Gastrocnemius medialis (tissue), 4 donors: Measurements from ENCODE around the gene ATXN1. TPM values are rescaled to one million over a fixed set of nuclear protein-coding genes. Genes with fewer than 3 reads are reported as not detected.

Experiments used
- ATAC-seq, 2 donors: fragments of 150-250 bp; one replicate each; pipeline ENCODE4 v1.9.1; 2016
- DNase-seq, 2 donors: peaks; one replicate each; pipeline ENCODE4 v3.0.0-alpha.2; 2019
- H3K27ac ChIP-seq, 4 donors: fragments of 200-600 bp; sonication (generic); 1 replicate in 1 of 4; 2 replicates in 3 of 4; pipeline ENCODE4 v1.5.1; 2016 to 2018; ENCODE audit warnings: mild to moderate bottlenecking in 2 of 4, moderate library complexity in 1 of 4
- H3K27me3 ChIP-seq, 3 donors: fragments of 200-600 bp; sonication (generic) in 2 of 3; 1 replicate in 1 of 3; 2 replicates in 2 of 3; pipeline versions ENCODE4 v1.5.1 to v1.6.0; 2016 to 2019; ENCODE audit warnings: mild to moderate bottlenecking in 1 of 3, moderate library complexity in 1 of 3
- H3K36me3 ChIP-seq, 2 donors: fragments of 200-600 bp; sonication (generic) in 1 of 2; one replicate each; pipeline ENCODE4 v1.5.1; 2017 to 2018
- H3K4me1 ChIP-seq, 2 donors: fragments of 200-600 bp; sonication (generic) in 1 of 2; one replicate each; pipeline ENCODE4 v1.5.1; 2016 to 2017; ENCODE audit warnings: mild to moderate bottlenecking in 2 of 2
- H3K4me3 ChIP-seq, 4 donors: fragments of 200-600 bp; sonication (generic) in 3 of 4; 1 replicate in 1 of 4; 2 replicates in 3 of 4; pipeline ENCODE4 v1.5.1; 2016 to 2019; ENCODE audit warnings: mild to moderate bottlenecking in 2 of 4
- H3K9me3 ChIP-seq, 3 donors: fragments of 200-600 bp; sonication (generic) in 2 of 3; 1 replicate in 1 of 3; 2 replicates in 2 of 3; pipeline ENCODE4 v1.5.1; 2016 to 2019
- POLR2A ChIP-seq, 2 donors: fragments of 450-650 bp; IDR thresholded peaks; one replicate each; pipeline ENCODE4 v1.6.1; 2017; ENCODE audit warnings: antibody characterized with exemption in 2 of 2, mild to moderate bottlenecking in 2 of 2, moderate library complexity in 2 of 2
- in situ Hi-C, 4 donors: fragments of 200-750 bp; cut with MboI; loops; one replicate each; pipeline versions ENCODE4 v1.15.0 to v1.8.0; 2017; ENCODE audit warnings: low sequenced_read_pairs in 4 of 4
- intact Hi-C: fragments of 100-400 bp; cut with DNase I; formaldehyde crosslinking; loops from one replicate; pipeline ENCODE4 v1.15.1; 2023; ENCODE audit warnings: low total_unique reads
- total RNA-seq, 4 donors: library from RNA; depleted of rRNA; stranded (reverse); fragments of >200 nt; gene quantifications; one replicate each; pipeline versions ENCODE4 v1.1.0 to v1.2.3, GENCODE V29; 2016
- TF ChIP-seq, protein P1 (sequence below), 5 experiments: fragments of 450-650 bp in 3 of 5; fragments of 200-600 bp in 2 of 5; sonication (generic) in 2 of 5; IDR thresholded peaks in 4 of 5; conservative IDR thresholded peaks in 1 of 5; 1 replicate in 4 of 5; 2 replicates in 1 of 5; pipeline ENCODE4 v1.5.1; 2016 to 2019; ENCODE audit warnings: antibody characterized with exemption in 5 of 5, mild to moderate bottlenecking in 3 of 5, moderate library complexity in 3 of 5

The ATXN1 gene
- total RNA-seq, 4 donors from 2014 or later: 21.8 to 42.9 (median 33.1) TPM

DNA sequence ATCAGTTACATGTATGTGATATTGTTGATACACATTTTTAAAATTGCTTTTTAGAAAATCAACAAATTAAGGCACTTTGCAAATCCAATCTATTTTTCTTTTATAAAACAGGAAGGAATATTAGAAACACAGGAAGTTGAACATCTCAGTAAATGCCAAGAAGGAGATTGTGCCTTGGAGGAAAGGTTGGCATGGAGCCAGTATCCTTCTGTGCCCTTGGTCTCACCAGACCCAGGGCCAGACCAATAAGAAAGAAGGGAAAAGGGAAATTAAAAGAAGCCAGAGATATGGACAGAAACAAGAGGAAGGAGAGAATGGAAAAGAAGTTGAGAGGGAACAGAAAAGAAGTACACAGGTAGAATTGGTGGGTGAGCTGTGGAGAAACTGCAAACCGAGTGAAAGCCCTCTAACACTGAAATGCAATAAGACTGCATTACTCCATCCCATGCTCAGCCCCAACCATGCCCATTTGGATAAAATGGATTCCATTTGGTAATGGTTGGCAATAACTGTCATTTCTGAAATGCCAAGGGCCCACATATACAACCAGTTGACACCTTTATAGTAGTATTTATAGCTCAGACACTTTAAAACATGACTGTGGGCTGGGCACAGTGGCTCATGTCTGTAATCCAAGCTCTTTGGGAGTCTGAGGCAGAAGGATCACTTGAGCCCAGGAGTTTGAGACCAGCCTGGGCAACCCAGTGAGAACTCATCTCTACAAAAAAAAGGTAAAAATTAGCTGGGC is 389.1 kb downstream of the ATXN1 start:
- H3K4me3 ChIP-seq: no peak overlapping the region
- intact Hi-C loops (no loop called here), in situ Hi-C loops (no loop called here)
- no peaks in the 10 kb centered on the region for H3K9me3 ChIP-seq
- H3K27ac ChIP-seq: no peak overlapping the region
- TF ChIP-seq, protein P1, sequence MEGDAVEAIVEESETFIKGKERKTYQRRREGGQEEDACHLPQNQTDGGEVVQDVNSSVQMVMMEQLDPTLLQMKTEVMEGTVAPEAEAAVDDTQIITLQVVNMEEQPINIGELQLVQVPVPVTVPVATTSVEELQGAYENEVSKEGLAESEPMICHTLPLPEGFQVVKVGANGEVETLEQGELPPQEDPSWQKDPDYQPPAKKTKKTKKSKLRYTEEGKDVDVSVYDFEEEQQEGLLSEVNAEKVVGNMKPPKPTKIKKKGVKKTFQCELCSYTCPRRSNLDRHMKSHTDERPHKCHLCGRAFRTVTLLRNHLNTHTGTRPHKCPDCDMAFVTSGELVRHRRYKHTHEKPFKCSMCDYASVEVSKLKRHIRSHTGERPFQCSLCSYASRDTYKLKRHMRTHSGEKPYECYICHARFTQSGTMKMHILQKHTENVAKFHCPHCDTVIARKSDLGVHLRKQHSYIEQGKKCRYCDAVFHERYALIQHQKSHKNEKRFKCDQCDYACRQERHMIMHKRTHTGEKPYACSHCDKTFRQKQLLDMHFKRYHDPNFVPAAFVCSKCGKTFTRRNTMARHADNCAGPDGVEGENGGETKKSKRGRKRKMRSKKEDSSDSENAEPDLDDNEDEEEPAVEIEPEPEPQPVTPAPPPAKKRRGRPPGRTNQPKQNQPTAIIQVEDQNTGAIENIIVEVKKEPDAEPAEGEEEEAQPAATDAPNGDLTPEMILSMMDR (IDR thresholded peaks at IDR 0.05 in 4 of 5, conservative IDR thresholded peaks at IDR 0.05 in 1 of 5): no peak
- no peak for TF ChIP-seq POLR2A (IDR thresholded peaks at IDR 0.05)
- H3K27me3 ChIP-seq: no peaks in the 10 kb centered on the region
- H3K4me1 ChIP-seq: peaks cover 20 to 37% of the 10 kb centered on the region in 2 donors
- ATAC-seq (no peak), DNase-seq (no peak)
- H3K36me3 ChIP-seq: no peaks in the 10 kb centered on the region

DNA sequence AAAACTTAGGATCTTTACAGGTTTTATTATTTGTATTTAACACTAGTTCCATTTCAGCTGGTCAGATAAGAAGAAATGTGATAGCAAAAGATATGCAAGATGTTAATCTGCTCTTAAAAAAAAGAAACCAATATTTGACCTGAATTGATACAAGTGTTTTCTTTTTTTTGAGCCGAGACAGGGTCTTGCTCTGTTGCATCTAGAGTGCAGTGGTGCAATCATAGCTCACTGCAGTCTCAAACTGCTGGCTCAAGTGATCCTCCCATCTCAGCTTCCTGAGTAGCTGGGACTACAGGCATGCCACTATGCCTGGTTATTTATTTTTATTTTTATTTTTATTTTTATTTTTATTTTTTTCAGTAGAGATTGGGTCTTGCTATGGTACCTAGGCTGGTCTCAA is 389.9 kb downstream of the ATXN1 start:
- TF ChIP-seq POLR2A (IDR thresholded peaks at IDR 0.05): no peak
- TF ChIP-seq, protein P1 (IDR thresholded peaks at IDR 0.05 in 4 of 5, conservative IDR thresholded peaks at IDR 0.05 in 1 of 5): no peak
- in situ Hi-C loops: no loop called here
- intact Hi-C loops: no loop called here

DNA sequence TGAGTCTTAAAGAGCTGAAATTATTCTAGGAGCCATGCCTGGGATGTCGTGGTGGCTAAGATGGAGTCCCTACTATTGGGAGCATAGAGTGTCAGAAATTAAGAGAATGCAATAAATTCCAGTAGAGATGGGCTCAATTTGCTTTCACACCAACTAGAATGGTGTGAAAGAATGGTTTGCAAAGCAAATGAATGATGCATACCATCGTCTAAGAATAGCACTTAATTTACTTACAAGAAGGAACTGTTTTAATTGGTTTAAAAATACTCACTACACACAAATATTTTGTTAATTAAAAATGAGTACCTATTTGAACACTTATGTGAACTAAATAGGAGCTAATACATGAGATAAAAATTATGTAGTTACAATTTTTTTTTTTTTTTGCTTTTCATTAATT is 390.3 kb downstream of the ATXN1 start:
- no peak for ATAC-seq
- H3K27ac ChIP-seq: no peak overlapping the region
- H3K27me3 ChIP-seq: no peaks in the 10 kb centered on the region
- H3K9me3 ChIP-seq: no peaks in the 10 kb centered on the region
- peaks cover 14 to 27% of the 10 kb centered on the region in 2 donors for H3K4me1 ChIP-seq
- in situ Hi-C loops: no loop called here
- no peak overlapping the region for H3K4me3 ChIP-seq
- no peak for TF ChIP-seq POLR2A (IDR thresholded peaks at IDR 0.05)
- TF ChIP-seq, protein P1 (IDR thresholded peaks at IDR 0.05 in 4 of 5, conservative IDR thresholded peaks at IDR 0.05 in 1 of 5): no peak
- H3K36me3 ChIP-seq: no peaks in the 10 kb centered on the region
- no peak for DNase-seq
- intact Hi-C loops: no loop called here

More for the DNA sequence above, 389.9 kb downstream of the ATXN1 start:
- H3K27ac ChIP-seq: no peak overlapping the region
- no peaks in the 10 kb centered on the region for H3K27me3 ChIP-seq
- no peaks in the 10 kb centered on the region for H3K36me3 ChIP-seq
- H3K4me3 ChIP-seq: no peak overlapping the region
- DNase-seq: no peak
- ATAC-seq: no peak
- H3K4me1 ChIP-seq: peaks cover 19 to 32% of the 10 kb centered on the region in 2 donors
- H3K9me3 ChIP-seq: no peaks in the 10 kb centered on the region

DNA sequence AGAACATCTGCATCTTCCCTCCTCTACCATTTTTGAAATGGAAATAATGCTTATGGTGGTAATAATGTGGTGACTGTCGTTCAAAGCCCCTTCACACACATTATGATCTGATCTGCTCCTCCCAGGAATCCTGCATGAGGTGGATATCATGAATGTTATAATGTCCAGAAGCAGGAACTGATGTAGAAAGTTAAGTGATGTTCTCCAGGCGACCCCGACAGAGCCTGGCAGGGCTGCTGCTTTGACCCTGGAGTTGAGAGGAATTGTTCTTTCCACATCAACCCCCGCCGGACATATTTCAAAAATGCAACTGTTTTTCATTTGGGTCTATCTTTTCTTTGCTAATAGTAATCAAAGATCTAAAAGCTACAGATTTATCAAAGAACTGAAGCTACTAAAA is 391.3 kb downstream of the ATXN1 start:
- Histone ChIP-seq H3K4me3 (no peak overlapping the region), H3K4me1 (peaks cover 9 to 19% of the 10 kb centered on the region in 2 donors), H3K27me3 (no peaks in the 10 kb centered on the region), H3K9me3 (no peaks in the 10 kb centered on the region), H3K36me3 (no peaks in the 10 kb centered on the region), H3K27ac (no peak overlapping the region)
- intact Hi-C loops (no loop called here), in situ Hi-C loops (no loop called here)
- TF ChIP-seq, protein P1 (IDR thresholded peaks at IDR 0.05 in 4 of 5, conservative IDR thresholded peaks at IDR 0.05 in 1 of 5): no peak
- no peak for TF ChIP-seq POLR2A (IDR thresholded peaks at IDR 0.05)
- no peak for ATAC-seq
- no peak for DNase-seq
